Activated CD4-positive, CD25-positive, alpha-beta regulatory T cell treated with anti-CD3 and anti-CD28 coated beads, Interleukin-2, amount 50 U/mL, for 16 hours (primary cell): Measurements from ENCODE around the gene ATG2A.

Experiments
- DNase-seq: peaks from one replicate; pipeline ENCODE4 v3.0.0-alpha.2; 2020; ENCODE audit warnings: low read depth, low spot score

The ATG2A gene

GRCh38 chr11:64870176-64870892, 46.7 kb downstream of the ATG2A start:
- no peak for DNase-seq

- DNase-seq = no peak
These were observed 47.3 kb downstream of the ATG2A start for GRCh38 chr11:64869571-64870175.

GRCh38 chr11:64868904-64869570, 48.0 kb downstream of the ATG2A start:
- no peak for DNase-seq

- DNase-seq = no peak
These were observed 49.1 kb downstream of the ATG2A start for GRCh38 chr11:64867748-64868462.

GRCh38 chr11:64866173-64866491, 50.9 kb downstream of the ATG2A start:
- no peak for DNase-seq

- DNase-seq = no peak
These were observed 51.5 kb downstream of the ATG2A start for GRCh38 chr11:64865286-64866172.

- no peak for DNase-seq
These were observed 52.3 kb downstream of the ATG2A start for GRCh38 chr11:64864473-64865285.

GRCh38 chr11:64864135-64864472, 52.9 kb downstream of the ATG2A start:
- DNase-seq = no peak

- no peak for DNase-seq
These were observed 53.5 kb downstream of the ATG2A start for GRCh38 chr11:64863391-64864060.

GRCh38 chr11:64862987-64863390, 54.0 kb downstream of the ATG2A start:
- DNase-seq = no peak

- DNase-seq = no peak
These were observed 55.6 kb downstream of the ATG2A start for GRCh38 chr11:64861227-64861975.

GRCh38 chr11:64859542-64860414, 57.2 kb downstream of the ATG2A start:
- peak; percentile 42 for DNase-seq

- DNase-seq = no peak
These were observed 58.3 kb downstream of the ATG2A start for GRCh38 chr11:64858467-64859263.

GRCh38 chr11:64857485-64857884, 59.5 kb downstream of the ATG2A start:
- no peak for DNase-seq

- no peak for DNase-seq
These were observed 60.4 kb downstream of the ATG2A start for GRCh38 chr11:64856382-64857227.

GRCh38 chr11:64855596-64856304, 61.3 kb downstream of the ATG2A start:
- no peak for DNase-seq
